Transverse colon (tissue), 4 donors: ENCODE measurements around the gene BCL6.

Experiments
- CTCF ChIP-seq, 5 experiments: fragments of 200-600 bp in 3 of 5; fragments of 450-650 bp in 2 of 5; sonication (generic) in 3 of 5; IDR thresholded peaks; 1 replicate in 2 of 5; 2 replicates in 3 of 5; pipeline ENCODE4 v1.5.1; 2016 to 2017; ENCODE audit warnings: antibody characterized with exemption in 5 of 5, inconsistent platforms in 3 of 5, mild to moderate bottlenecking in 2 of 5, moderate library complexity in 1 of 5
- EP300 ChIP-seq: sonication (generic); formaldehyde crosslinking; IDR thresholded peaks from one replicate; pipeline ENCODE4 v1.6.1; 2017; ENCODE audit warnings: antibody characterized with exemption, low read depth
- POLR2A ChIP-seq: fragments of 450-650 bp; IDR thresholded peaks from one replicate; pipeline ENCODE4 v1.6.1; 2016; ENCODE audit warnings: antibody characterized with exemption, mild to moderate bottlenecking, moderate library complexity
- POLR2AphosphoS5 ChIP-seq, 3 donors: sonication (generic); formaldehyde crosslinking; IDR thresholded peaks; one replicate each; pipeline ENCODE4 v1.6.1; 2016; ENCODE audit warnings: antibody characterized with exemption in 3 of 3

- TF ChIP-seq POLR2A (no peak), CTCF (IDR thresholded peaks at IDR 0.05) (no peak), POLR2AphosphoS5 (IDR thresholded peaks at IDR 0.05) (no peak), EP300 (no peak)
Measured at GRCh38 chr3:187767266-187768012, 22.2 kb upstream of the BCL6 start.
